ENCODE measurements around the gene AP3B1. TPM values are rescaled to one million over a fixed set of nuclear protein-coding genes. Genes with fewer than 3 reads are reported as not detected.

Gene AP3B1
- total and polyA plus RNA-seq, 2 donors (not counting 1 experiment from before 2014, with no cell fraction given) = 26.8 to 58.9 TPM

DNA sequence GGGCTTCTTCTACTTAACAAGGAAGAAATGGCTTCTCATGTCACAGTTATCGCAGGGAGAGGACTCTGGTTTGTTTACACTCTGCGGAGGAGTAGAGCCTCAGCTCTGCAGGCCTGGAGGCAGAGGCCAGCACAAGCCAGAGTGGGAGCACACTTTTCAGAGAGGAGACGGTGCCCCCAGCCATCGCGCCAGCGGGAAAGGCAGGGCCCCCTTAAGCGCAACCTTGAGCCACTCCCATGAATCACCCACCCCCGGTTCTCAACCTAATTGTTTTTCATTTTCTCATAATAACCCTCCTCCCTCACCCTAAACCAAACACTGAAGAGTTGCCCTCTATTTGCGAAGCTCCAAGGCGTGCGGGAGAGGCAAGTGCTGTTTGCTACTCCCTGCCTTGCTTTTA is 309.9 kb downstream of the AP3B1 start:
- no peak overlapping the region for H3K9ac ChIP-seq (ENCODE audit: low read length)
- Mint-ChIP-seq H3K4me1 (no peaks in the 10 kb centered on the region), H3K27me3 (peaks cover 6% of the 10 kb centered on the region), H3K9me3 (ENCODE audit: insufficient read depth) (no peaks in the 10 kb centered on the region), H3K4me3 (no peak overlapping the region), H3K27ac (no peak overlapping the region)
- H3K27ac ChIP-seq (ENCODE audit: low read length in 2 of 2) = no peak overlapping the region
- no peaks in the 10 kb centered on the region for H3K79me2 ChIP-seq (ENCODE audit: control insufficient read depth, insufficient read depth, low read length)
- no peaks in the 10 kb centered on the region for H4K20me1 ChIP-seq (ENCODE audit: control insufficient read depth, insufficient read depth, low read length, poor library complexity, severe bottlenecking)
- H3K36me3 ChIP-seq (replicated peaks in 1 of 2; ENCODE audit: control extremely low read depth in 1 of 2, control insufficient read depth in 1 of 2, extremely low read depth in 1 of 2, insufficient read depth in 2 of 2, low read length in 1 of 2) = no peaks in the 10 kb centered on the region
- H3K27me3 ChIP-seq (replicated peaks in 1 of 4; ENCODE audit: control extremely low read depth in 1 of 4, control insufficient read depth in 3 of 4, insufficient read depth in 4 of 4, low read length in 3 of 4) = no peaks in the 10 kb centered on the region
- CTCF ChIA-PET = no interaction called here
- no peaks in the 10 kb centered on the region for H3K9me3 ChIP-seq (ENCODE audit: control extremely low read depth in 1 of 3, control insufficient read depth in 2 of 3, insufficient read depth in 1 of 3, low read length in 2 of 3)
- intact Hi-C loops (cut with micrococcal nuclease) = no loop called here
- no peak overlapping the region for H3K4me3 ChIP-seq (ENCODE audit: control extremely low read depth in 1 of 5, extremely low read depth in 1 of 5, insufficient read depth in 1 of 5, low read depth in 2 of 5, low read length in 4 of 5)
- no peak overlapping the region for H2AFZ ChIP-seq (ENCODE audit: insufficient read depth, low read depth, low read length, poor library complexity, severe bottlenecking)
- TF ChIP-seq EZH2 (IDR thresholded peaks at IDR 0.05; ENCODE audit: borderline replicate concordance, insufficient read depth, low read depth, low read length, poor library complexity, severe bottlenecking) = no peak
- TF ChIP-seq, protein P1, sequence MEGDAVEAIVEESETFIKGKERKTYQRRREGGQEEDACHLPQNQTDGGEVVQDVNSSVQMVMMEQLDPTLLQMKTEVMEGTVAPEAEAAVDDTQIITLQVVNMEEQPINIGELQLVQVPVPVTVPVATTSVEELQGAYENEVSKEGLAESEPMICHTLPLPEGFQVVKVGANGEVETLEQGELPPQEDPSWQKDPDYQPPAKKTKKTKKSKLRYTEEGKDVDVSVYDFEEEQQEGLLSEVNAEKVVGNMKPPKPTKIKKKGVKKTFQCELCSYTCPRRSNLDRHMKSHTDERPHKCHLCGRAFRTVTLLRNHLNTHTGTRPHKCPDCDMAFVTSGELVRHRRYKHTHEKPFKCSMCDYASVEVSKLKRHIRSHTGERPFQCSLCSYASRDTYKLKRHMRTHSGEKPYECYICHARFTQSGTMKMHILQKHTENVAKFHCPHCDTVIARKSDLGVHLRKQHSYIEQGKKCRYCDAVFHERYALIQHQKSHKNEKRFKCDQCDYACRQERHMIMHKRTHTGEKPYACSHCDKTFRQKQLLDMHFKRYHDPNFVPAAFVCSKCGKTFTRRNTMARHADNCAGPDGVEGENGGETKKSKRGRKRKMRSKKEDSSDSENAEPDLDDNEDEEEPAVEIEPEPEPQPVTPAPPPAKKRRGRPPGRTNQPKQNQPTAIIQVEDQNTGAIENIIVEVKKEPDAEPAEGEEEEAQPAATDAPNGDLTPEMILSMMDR (IDR thresholded peaks at IDR 0.05) = no peak
- no peaks in the 10 kb centered on the region for H3K4me1 ChIP-seq (ENCODE audit: control insufficient read depth in 2 of 2, insufficient read depth in 2 of 2, low read length in 2 of 2)
- no peak for ATAC-seq (ENCODE audit: low read depth)
- DNase-seq = no peak
- POLR2A ChIA-PET = no interaction called here
- 62% methylated on average over 10 of the region's 11 CpGs for whole genome bisulfite sequencing (ENCODE audit: insufficient coverage)
- no peak overlapping the region for H3K4me2 ChIP-seq (replicated peaks; ENCODE audit: low read depth, low read length, poor library complexity, severe bottlenecking)

DNA sequence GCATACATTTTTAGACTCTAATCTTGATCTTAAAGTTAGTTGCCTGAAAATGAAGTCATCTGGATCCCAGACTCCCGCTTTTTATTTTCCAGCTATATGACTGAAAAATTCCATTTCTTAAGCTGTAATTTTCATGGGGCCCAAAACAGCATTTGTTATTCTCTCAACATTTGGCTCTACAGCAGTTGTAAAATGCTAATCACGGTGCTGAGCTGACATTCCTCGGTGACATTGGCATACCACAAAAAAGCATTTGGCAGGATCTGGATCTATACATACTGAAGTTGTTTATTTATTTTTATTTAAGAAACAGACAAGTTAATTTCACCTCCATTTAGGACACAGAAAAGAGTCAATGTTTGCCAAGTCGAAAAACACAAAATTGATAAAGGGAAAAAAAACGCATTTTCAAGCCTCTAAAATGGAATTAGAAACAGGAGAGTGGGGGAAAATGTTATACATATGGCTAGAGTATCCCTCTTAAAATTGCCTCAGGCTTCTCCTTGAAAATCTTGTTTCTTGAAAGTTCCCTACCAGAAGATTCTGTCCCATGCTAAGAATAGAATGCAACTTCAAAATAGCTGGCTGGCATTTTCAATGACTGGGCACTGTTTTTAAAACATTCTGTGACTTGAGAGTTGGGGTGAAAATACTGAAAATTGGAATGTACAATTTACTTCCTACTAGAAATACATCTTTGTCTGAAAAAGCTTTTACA is 310.9 kb downstream of the AP3B1 start:
- Histone ChIP-seq H3K4me3 (ENCODE audit: control extremely low read depth in 1 of 5, extremely low read depth in 1 of 5, insufficient read depth in 1 of 5, low read depth in 2 of 5, low read length in 4 of 5) (no peak overlapping the region), H3K36me3 (replicated peaks in 1 of 2; ENCODE audit: control extremely low read depth in 1 of 2, control insufficient read depth in 1 of 2, extremely low read depth in 1 of 2, insufficient read depth in 2 of 2, low read length in 1 of 2) (no peaks in the 10 kb centered on the region), H3K4me2 (replicated peaks; ENCODE audit: low read depth, low read length, poor library complexity, severe bottlenecking) (no peak overlapping the region), H3K27me3 (replicated peaks in 1 of 4; ENCODE audit: control extremely low read depth in 1 of 4, control insufficient read depth in 3 of 4, insufficient read depth in 4 of 4, low read length in 3 of 4) (no peaks in the 10 kb centered on the region), H3K27ac (ENCODE audit: low read length in 2 of 2) (no peak overlapping the region), H3K9ac (ENCODE audit: low read length) (no peak overlapping the region), H4K20me1 (ENCODE audit: control insufficient read depth, insufficient read depth, low read length, poor library complexity, severe bottlenecking) (no peaks in the 10 kb centered on the region), H3K9me3 (ENCODE audit: control extremely low read depth in 1 of 3, control insufficient read depth in 2 of 3, insufficient read depth in 1 of 3, low read length in 2 of 3) (no peaks in the 10 kb centered on the region), H3K79me2 (ENCODE audit: control insufficient read depth, insufficient read depth, low read length) (no peaks in the 10 kb centered on the region), H2AFZ (ENCODE audit: insufficient read depth, low read depth, low read length, poor library complexity, severe bottlenecking) (no peak overlapping the region), H3K4me1 (ENCODE audit: control insufficient read depth in 2 of 2, insufficient read depth in 2 of 2, low read length in 2 of 2) (no peaks in the 10 kb centered on the region)
- ChIA-PET CTCF (interaction anchor here (0.7 kb wide), 1 partner anchor 90 kb away, joined by 3 read pairs; no protein-coding TSS in a partner anchor), POLR2A (no interaction called here)
- Mint-ChIP-seq H3K27ac (no peak overlapping the region), H3K27me3 (peaks cover 11% of the 10 kb centered on the region), H3K9me3 (ENCODE audit: insufficient read depth) (no peaks in the 10 kb centered on the region), H3K4me3 (no peak overlapping the region), H3K4me1 (no peaks in the 10 kb centered on the region)
- no peak for TF ChIP-seq EZH2 (IDR thresholded peaks at IDR 0.05; ENCODE audit: borderline replicate concordance, insufficient read depth, low read depth, low read length, poor library complexity, severe bottlenecking)
- TF ChIP-seq, protein P1 (IDR thresholded peaks at IDR 0.05) = no peak
- DNase-seq (no peak), ATAC-seq (ENCODE audit: low read depth) (no peak)
- intact Hi-C loops (cut with micrococcal nuclease) = no loop called here
- WGBS (ENCODE audit: insufficient coverage) = 100% methylated on average over 1 of the region's 5 CpGs
